GM12878 (cell line): Measurements from ENCODE around the gene ORC4. TPM values are rescaled to one million over a fixed set of nuclear protein-coding genes. Genes with fewer than 3 reads are reported as not detected.

ENCODE experiments used
- ATAC-seq: fragments of 200-7000 bp; cut with Tn5 transposase; 3 replicates; pipeline ENCODE4 v1.9.1; 2020; ENCODE audit warnings: mild to moderate bottlenecking, moderate library complexity
- BruUV-seq: library from RNA; stranded (reverse); fragments of 400-500 nt; replicated peaks from 2 replicates; lab custom pipeline; 2021; lab: Mats Ljungman, UMichigan
- CTCF ChIA-PET: fragments of 300-600 bp; sonication (Branson Sonifier 250); formaldehyde crosslinking; extraction: SDS; loops from one replicate; lab custom pipeline; 2021; ENCODE audit warnings: inconsistent platforms; lab: Yijun Ruan, JAX
- POLR2A ChIA-PET: fragments of 350-600 bp; formaldehyde crosslinking; extraction: SDS; loops from one replicate; lab custom pipeline; 2021; ENCODE audit warnings: inconsistent platforms; lab: Charles Lee
- RAD21 ChIA-PET: fragments of 300-600 bp; sonication (Branson Sonifier 250); formaldehyde crosslinking; loops from one replicate; lab custom pipeline; 2023; ENCODE audit warnings: antibody characterized with exemption; ENCODE audit not compliant: unreplicated experiment; lab: Charles Lee
- SMC1A ChIA-PET: fragments of 300-600 bp; sonication (Branson Sonifier 250); formaldehyde crosslinking; loops from one replicate; lab custom pipeline; 2023; ENCODE audit not compliant: unreplicated experiment, uncharacterized antibody; lab: Charles Lee
- DNase-seq: peaks from one replicate; pipeline ENCODE4 v3.0.0-alpha.2; 2011; ENCODE audit warnings: low read depth, low spot score
- FAIRE-seq: peaks from 3 replicates; lab custom pipeline; 2011; peaks lifted over from hg19 to GRCh38; lab: Jason Lieb, UNC
- H2AFZ ChIP-seq: 2 replicates; pipeline ENCODE4 v1.6.0; 2011; ENCODE audit warnings: low read depth, low read length, control low read depth; ENCODE audit not compliant: control insufficient read depth
- H3K27ac ChIP-seq: 2 replicates; pipeline ENCODE4 v1.5.1; 2011; ENCODE audit warnings: control low read depth; ENCODE audit not compliant: control insufficient read depth, insufficient read depth
- H3K27me3 ChIP-seq, 2 experiments: replicated peaks in 1 of 2; 2 replicates each; pipeline versions ENCODE4 v1.6.0 to v1.6.1; 2011; ENCODE audit warnings: low read length in 1 of 2; ENCODE audit not compliant: control insufficient read depth in 2 of 2, insufficient read depth in 2 of 2
- H3K36me3 ChIP-seq, 2 experiments: 2 replicates each; pipeline ENCODE4 v1.5.1; 2011; ENCODE audit warnings: low read length in 1 of 2; ENCODE audit not compliant: control insufficient read depth in 2 of 2, insufficient read depth in 2 of 2
- H3K4me1 ChIP-seq: 2 replicates; pipeline ENCODE4 v1.6.1; 2011; ENCODE audit warnings: mild to moderate bottlenecking, low read length, moderate library complexity, mixed read lengths; ENCODE audit not compliant: control insufficient read depth, insufficient read depth
- H3K4me2 ChIP-seq: 2 replicates; pipeline ENCODE4 v1.6.0; 2011; ENCODE audit warnings: control low read depth; ENCODE audit not compliant: control insufficient read depth, insufficient read depth
- H3K4me3 ChIP-seq: fragments of 200-600 bp; sonication (generic); 2 replicates; pipeline ENCODE4 v1.5.1; 2016
- H3K79me2 ChIP-seq: 2 replicates; pipeline ENCODE4 v1.6.0; 2011; ENCODE audit warnings: low read length; ENCODE audit not compliant: control insufficient read depth, insufficient read depth
- H3K9ac ChIP-seq: 2 replicates; pipeline ENCODE4 v1.8.0; 2011; ENCODE audit warnings: low read length, control low read depth, mixed read lengths; ENCODE audit not compliant: control insufficient read depth, insufficient read depth
- H3K9me3 ChIP-seq: replicated peaks from 3 replicates; pipeline ENCODE4 v1.5.1; 2011; ENCODE audit warnings: mild to moderate bottlenecking, low read length; ENCODE audit not compliant: control insufficient read depth, insufficient read depth
- H4K20me1 ChIP-seq: 2 replicates; pipeline ENCODE4 v1.6.0; 2011; ENCODE audit not compliant: control insufficient read depth, insufficient read depth
- ASH2L ChIP-seq: fragments of 300-600, 200-600 bp; sonication (generic); IDR thresholded peaks from 2 replicates; pipeline ENCODE4 v1.6.1; 2017; ENCODE audit warnings: low read depth, mild to moderate bottlenecking, borderline replicate concordance
- FOXM1 ChIP-seq: IDR thresholded peaks from 2 replicates; pipeline ENCODE4 v1.6.1; 2012; ENCODE audit warnings: low read depth, mild to moderate bottlenecking, inconsistent platforms, low read length, moderate library complexity
- MTA2 ChIP-seq: fragments of 450-650 bp; IDR thresholded peaks from 2 replicates; pipeline ENCODE4 v1.6.1; 2016; ENCODE audit warnings: low read depth, mild to moderate bottlenecking, moderate library complexity
- NRF1 ChIP-seq: conservative IDR thresholded peaks from 2 replicates; pipeline ENCODE4 v1.6.1; 2011; ENCODE audit warnings: mild to moderate bottlenecking, low read depth, low read length, improper control_type of control experiment
- PAX5 ChIP-seq: IDR thresholded peaks from 2 replicates; pipeline ENCODE4 v1.6.1; 2011; ENCODE audit warnings: low read depth, low read length, borderline replicate concordance
- SMAD1 ChIP-seq: fragments of 450-650 bp; IDR thresholded peaks from 2 replicates; pipeline ENCODE4 v1.6.1; 2018; ENCODE audit warnings: mild to moderate bottlenecking, low read depth; ENCODE audit not compliant: partially characterized antibody
- SMARCA5 ChIP-seq: fragments of 450-650 bp; IDR thresholded peaks from 2 replicates; pipeline ENCODE4 v1.6.1; 2017; ENCODE audit warnings: mild to moderate bottlenecking
- WGBS: methylation state at CpG from one replicate; pipeline ENCODE4 v1.1.6; 2016; ENCODE audit warnings: low lambda C conversion rate; ENCODE audit not compliant: insufficient replicate concordance, insufficient coverage; ENCODE audit errors: missing lambda C conversion rate; 5-methylcytosine and 5-hydroxymethylcytosine counted together
- in situ Hi-C: fragments of 300-500 bp; cut with MboI; formaldehyde crosslinking; loops from 9 replicates; pipeline ENCODE4 v1.14.3; 2018; ENCODE audit warnings: mixed read lengths
- intact Hi-C: fragments of 100-400 bp; cut with micrococcal nuclease; formaldehyde crosslinking; loops from one replicate; pipeline ENCODE4 v1.14.2; 2022; ENCODE audit not compliant: unreplicated experiment
- polyA plus RNA-seq, 11 experiments: library from polyadenylated mRNA; depleted of rRNA in 4 of 11; unstranded in 6 of 11; stranded (reverse) in 5 of 11; fragments of >200 nt; fragmentation: Nextera tagmentation in 4 of 11; fragmentation: Illumina TruSeq in 1 of 11; extraction: Ambion mirVana in 4 of 11; extraction: Trizol in 1 of 11; gene quantifications; 1 replicate in 1 of 11; 2 replicates in 10 of 11; pipeline versions ENCODE4 v1.2.1 to v1.2.3, GENCODE V29; 2011 to 2016; ENCODE audit warnings: inconsistent platforms in 2 of 11, missing spikeins in 2 of 11, low read depth in 1 of 11
- total RNA-seq, 4 experiments: library from RNA; depleted of rRNA in 3 of 4; stranded (reverse); fragments of >200 nt in 3 of 4; fragmentation: Illumina TruSeq in 1 of 4; extraction: Trizol in 1 of 4; gene quantifications; 2 replicates each; pipeline versions ENCODE4 v1.2.1 to v1.2.3, GENCODE V29; 2013 to 2021
- TF ChIP-seq, protein P1 (sequence below): IDR thresholded peaks from 2 replicates; pipeline ENCODE4 v1.6.1; 2011; ENCODE audit warnings: borderline replicate concordance, low read depth, mild to moderate bottlenecking, moderate library complexity, mixed read lengths, low read length; ENCODE audit not compliant: insufficient read depth; ENCODE audit errors: extremely low read length
- TF ChIP-seq, protein P2 (sequence below): fragments of 450-650 bp; IDR thresholded peaks from 2 replicates; pipeline ENCODE4 v1.6.1; 2017; ENCODE audit warnings: borderline replicate concordance
- TF ChIP-seq, protein P3 (sequence below): fragments of 450-650 bp; formaldehyde crosslinking; IDR thresholded peaks from 2 replicates; pipeline ENCODE4 v1.4.0; 2022; ENCODE audit warnings: mild to moderate bottlenecking, moderate library complexity
- TF ChIP-seq, protein P4 (sequence below): fragments of 450-650 bp; IDR thresholded peaks from 2 replicates; pipeline ENCODE4 v1.6.1; 2016; ENCODE audit warnings: mild to moderate bottlenecking

ORC4 gene
- total and polyA plus RNA-seq, 10 of the 15 experiments (the other 5 are each of a cell fraction or from before 2014, with no cell fraction given), result 25.7 to 71.3 (median 52.1) TPM

DNA sequence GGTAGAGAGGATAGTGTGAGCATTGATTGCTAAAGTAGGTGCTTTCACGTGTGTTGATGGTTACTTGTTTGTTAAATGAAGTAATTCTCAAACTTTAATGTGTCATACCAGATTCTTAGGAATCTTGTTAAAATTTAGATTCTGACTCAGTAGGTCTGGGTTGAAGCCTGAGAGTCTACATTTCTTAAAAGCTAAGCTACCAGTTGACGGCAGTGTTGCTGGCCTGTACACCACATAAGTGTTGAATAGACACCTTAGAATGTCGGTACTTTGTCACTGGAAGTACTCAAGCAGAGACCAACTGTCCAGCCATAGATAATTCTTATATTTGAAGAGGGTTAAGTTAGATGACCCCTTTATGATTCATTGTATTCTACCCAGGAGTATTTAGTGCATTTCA, 95.9 kb downstream of the ORC4 start:
- H3K4me2 ChIP-seq, result no peak overlapping the region
- H3K9ac ChIP-seq, result no peak overlapping the region
- FAIRE-seq (no peak), ATAC-seq (no peak), DNase-seq (no peak)
- H3K79me2 ChIP-seq, result no peaks in the 10 kb centered on the region
- RAD21 ChIA-PET, result no interaction called here
- no peaks in the 10 kb centered on the region for H4K20me1 ChIP-seq
- H3K4me1 ChIP-seq, result no peaks in the 10 kb centered on the region
- H3K9me3 ChIP-seq, result no peaks in the 10 kb centered on the region
- CTCF ChIA-PET, result interaction anchor here (1.0 to 1.2 kb wide), 2 partner anchors 9 to 29 kb away, joined by 3 to 4 read pairs; no protein-coding TSS in a partner anchor
- intact Hi-C loops, result no loop called here
- no peak overlapping the region for H2AFZ ChIP-seq
- BruUV-seq, result no TSS peak
- POLR2A ChIA-PET, result no interaction called here
- no peak overlapping the region for H3K27ac ChIP-seq
- no peaks in the 10 kb centered on the region for H3K36me3 ChIP-seq
- 96% methylated on average over 3 of the region's 3 CpGs for WGBS
- in situ Hi-C loops, result no loop called here
- H3K4me3 ChIP-seq, result no peak overlapping the region
- SMC1A ChIA-PET, result interaction anchor here (1.1 kb wide), 1 partner anchor 585 kb away, joined by 4 read pairs; no protein-coding TSS in a partner anchor
- no peak for TF ChIP-seq PAX5
- TF ChIP-seq NRF1, result no peak
- no peak for TF ChIP-seq MTA2
- TF ChIP-seq, protein P1, sequence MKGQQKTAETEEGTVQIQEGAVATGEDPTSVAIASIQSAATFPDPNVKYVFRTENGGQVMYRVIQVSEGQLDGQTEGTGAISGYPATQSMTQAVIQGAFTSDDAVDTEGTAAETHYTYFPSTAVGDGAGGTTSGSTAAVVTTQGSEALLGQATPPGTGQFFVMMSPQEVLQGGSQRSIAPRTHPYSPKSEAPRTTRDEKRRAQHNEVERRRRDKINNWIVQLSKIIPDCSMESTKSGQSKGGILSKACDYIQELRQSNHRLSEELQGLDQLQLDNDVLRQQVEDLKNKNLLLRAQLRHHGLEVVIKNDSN, result no peak
- no peaks in the 10 kb centered on the region for H3K27me3 ChIP-seq

DNA sequence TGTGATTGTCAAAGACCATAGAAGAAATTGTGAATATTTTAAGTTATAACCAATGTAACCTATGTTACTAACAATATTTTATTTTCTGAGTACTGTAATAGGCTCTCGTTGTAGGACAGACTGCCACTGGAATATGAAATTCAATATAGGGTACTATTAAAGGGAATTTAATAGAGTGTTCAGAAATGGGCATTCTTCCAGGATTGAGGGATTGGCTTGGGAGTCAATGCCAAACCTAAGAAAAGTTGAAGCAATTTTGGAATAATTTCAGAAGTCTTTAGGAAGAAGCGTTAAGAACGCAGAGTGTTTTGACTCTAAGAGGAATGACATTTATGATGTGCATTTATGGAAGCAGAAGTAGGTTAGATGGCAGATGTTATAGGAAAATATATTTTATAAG, 96.7 kb downstream of the ORC4 start:
- Histone ChIP-seq H2AFZ (no peak overlapping the region), H3K27ac (no peak overlapping the region), H3K4me3 (no peak overlapping the region), H3K79me2 (no peaks in the 10 kb centered on the region), H3K36me3 (no peaks in the 10 kb centered on the region), H3K27me3 (no peaks in the 10 kb centered on the region), H4K20me1 (no peaks in the 10 kb centered on the region), H3K4me2 (no peak overlapping the region), H3K4me1 (no peaks in the 10 kb centered on the region), H3K9ac (no peak overlapping the region), H3K9me3 (no peaks in the 10 kb centered on the region)
- FAIRE-seq, result no peak
- intact Hi-C loops (no loop called here), in situ Hi-C loops (no loop called here)
- ChIA-PET SMC1A (interaction anchor here (2.1 kb wide), 1 partner anchor 13 kb away, joined by 6 read pairs; no protein-coding TSS in a partner anchor), CTCF (no interaction called here), RAD21 (no interaction called here), POLR2A (no interaction called here)
- ATAC-seq, result no peak
- BruUV-seq, result no TSS peak
- no peak for DNase-seq
- 94% methylated on average over 3 of the region's 3 CpGs for WGBS
- TF ChIP-seq, protein P2, sequence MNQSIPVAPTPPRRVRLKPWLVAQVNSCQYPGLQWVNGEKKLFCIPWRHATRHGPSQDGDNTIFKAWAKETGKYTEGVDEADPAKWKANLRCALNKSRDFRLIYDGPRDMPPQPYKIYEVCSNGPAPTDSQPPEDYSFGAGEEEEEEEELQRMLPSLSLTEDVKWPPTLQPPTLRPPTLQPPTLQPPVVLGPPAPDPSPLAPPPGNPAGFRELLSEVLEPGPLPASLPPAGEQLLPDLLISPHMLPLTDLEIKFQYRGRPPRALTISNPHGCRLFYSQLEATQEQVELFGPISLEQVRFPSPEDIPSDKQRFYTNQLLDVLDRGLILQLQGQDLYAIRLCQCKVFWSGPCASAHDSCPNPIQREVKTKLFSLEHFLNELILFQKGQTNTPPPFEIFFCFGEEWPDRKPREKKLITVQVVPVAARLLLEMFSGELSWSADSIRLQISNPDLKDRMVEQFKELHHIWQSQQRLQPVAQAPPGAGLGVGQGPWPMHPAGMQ, result no peak
- no peak for TF ChIP-seq FOXM1
- no peak for TF ChIP-seq SMARCA5
- no peak for TF ChIP-seq ASH2L
- no peak for TF ChIP-seq SMAD1
- TF ChIP-seq, protein P3, sequence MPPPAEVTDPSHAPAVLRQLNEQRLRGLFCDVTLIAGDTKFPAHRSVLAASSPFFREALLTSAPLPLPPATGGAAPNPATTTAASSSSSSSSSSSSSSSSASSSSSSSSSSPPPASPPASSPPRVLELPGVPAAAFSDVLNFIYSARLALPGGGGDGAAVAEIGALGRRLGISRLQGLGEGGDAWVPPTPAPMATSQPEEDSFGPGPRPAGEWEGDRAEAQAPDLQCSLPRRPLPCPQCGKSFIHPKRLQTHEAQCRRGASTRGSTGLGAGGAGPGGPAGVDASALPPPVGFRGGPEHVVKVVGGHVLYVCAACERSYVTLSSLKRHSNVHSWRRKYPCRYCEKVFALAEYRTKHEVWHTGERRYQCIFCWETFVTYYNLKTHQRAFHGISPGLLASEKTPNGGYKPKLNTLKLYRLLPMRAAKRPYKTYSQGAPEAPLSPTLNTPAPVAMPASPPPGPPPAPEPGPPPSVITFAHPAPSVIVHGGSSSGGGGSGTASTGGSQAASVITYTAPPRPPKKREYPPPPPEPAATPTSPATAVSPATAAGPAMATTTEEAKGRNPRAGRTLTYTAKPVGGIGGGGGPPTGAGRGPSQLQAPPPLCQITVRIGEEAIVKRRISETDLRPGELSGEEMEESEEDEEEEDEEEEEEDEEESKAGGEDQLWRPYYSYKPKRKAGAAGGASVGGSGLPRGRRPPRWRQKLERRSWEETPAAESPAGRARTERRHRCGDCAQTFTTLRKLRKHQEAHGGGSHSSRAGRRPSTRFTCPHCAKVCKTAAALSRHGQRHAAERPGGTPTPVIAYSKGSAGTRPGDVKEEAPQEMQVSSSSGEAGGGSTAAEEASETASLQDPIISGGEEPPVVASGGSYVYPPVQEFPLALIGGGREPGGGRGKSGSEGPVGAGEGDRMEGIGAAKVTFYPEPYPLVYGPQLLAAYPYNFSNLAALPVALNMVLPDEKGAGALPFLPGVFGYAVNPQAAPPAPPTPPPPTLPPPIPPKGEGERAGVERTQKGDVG (CRISPR knock-in tag), result no peak
- TF ChIP-seq, protein P4, sequence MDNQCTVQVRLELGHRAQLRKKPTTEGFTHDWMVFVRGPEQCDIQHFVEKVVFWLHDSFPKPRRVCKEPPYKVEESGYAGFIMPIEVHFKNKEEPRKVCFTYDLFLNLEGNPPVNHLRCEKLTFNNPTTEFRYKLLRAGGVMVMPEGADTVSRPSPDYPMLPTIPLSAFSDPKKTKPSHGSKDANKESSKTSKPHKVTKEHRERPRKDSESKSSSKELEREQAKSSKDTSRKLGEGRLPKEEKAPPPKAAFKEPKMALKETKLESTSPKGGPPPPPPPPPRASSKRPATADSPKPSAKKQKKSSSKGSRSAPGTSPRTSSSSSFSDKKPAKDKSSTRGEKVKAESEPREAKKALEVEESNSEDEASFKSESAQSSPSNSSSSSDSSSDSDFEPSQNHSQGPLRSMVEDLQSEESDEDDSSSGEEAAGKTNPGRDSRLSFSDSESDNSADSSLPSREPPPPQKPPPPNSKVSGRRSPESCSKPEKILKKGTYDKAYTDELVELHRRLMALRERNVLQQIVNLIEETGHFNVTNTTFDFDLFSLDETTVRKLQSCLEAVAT, result no peak
